T-helper 1 cell (primary cell): Measurements from ENCODE around the gene TLE7.

Experiments used
- DNase-seq, 5 donors: peaks; one replicate each; pipeline ENCODE4 v3.0.0-alpha.2; 2012 to 2020

The TLE7 gene

DNA sequence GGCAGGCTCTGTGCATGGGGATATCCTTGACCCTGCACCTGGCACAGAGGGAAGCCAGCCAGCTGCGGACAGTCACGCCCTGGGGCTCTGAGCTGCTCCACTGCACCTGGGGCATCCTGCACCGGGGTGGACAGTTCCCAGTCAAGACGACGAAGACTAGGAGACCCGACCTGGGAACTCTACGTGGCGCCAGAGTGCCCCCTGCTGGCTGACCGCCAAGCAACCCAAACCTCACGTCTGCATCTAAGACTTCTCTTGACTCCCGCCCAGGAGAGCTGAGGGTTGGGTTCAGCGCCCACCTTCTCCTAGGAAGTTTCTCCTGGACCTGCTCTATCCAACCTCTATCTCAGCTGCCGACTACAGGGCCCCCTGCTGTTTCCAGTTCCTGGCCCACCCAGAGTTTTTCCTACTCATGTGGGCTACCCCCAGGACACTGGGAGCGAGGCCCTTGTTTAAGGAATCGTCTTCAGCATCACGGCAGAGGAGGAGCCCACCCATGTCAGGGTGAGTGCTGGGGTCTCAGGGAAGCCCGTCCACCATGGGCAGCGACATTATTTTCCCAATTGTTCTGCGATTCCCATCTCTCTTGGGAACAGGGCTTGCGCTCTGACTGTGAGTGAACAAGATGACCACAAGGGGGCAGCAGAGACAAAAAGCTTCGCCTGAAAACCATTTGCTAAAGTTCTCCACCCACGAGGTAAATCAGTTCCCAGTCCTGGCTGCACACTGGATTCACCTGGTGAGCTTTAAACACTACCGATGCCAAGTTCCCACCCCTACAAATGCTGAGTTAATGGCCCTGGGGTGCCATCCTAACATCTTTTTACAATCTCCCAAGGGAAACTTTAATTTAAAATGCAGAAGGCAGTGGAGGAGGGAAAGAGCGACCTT lies 29.3 kb downstream of the TLE7 start:
- DNase-seq = peak in 4 of 5 donors; percentile 37 to 65 (median 51)

DNA sequence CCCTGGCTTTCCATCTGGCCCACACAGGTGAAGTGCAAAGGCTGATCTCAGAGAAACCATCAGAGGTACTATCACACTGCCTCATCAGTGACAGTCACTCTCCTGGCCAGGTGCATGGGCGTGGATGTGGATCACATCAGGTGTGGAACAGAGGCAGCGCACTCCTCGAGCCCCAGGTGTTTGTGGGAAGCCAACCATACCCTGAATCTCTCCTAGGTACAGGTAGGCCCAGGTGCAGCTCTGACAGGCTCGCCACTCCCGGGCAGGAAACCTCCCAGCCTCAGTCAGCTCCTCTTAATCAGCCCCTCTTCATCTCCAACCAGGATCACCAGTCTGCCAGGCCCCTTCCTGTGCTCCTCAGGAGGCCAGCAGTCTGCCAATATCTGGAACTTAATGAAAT lies 31.7 kb downstream of the TLE7 start:
- DNase-seq = no peak

DNA sequence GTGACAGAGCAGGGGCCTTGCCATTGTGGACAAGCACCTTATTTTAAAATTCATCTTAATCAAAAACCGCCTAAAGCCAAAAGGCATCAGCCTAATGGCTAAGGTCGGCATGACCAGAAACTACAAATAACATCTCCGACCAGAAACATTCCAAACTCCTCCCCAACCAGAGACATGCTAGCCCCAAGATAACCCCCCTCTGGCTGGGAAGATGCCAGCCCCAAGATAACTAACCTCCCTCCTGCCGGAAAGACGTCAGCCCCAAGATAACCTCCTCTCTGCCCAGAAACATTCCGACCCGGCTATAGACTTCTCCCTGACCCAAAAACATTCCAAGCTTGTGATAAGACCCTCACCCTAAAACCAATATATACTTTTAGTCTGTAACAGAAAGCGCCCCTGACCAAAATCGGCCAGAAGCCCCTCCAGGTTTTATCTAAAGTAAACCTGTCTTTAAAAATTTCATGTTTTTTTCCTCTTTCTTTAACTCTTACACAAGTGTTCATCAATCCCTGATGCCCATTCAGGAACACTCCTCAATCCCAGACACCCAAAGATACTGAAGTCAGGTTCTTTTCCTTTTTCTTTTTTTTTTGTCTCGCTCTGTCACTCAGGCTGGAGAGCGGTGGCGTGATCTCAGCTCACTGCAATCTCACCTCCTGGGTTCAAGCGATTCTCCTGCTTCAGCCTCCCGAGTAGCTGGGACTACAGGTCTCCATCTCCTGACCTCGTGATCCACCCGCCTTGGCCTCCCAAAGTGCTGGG lies 32.7 kb downstream of the TLE7 start:
- DNase-seq = no peak

DNA sequence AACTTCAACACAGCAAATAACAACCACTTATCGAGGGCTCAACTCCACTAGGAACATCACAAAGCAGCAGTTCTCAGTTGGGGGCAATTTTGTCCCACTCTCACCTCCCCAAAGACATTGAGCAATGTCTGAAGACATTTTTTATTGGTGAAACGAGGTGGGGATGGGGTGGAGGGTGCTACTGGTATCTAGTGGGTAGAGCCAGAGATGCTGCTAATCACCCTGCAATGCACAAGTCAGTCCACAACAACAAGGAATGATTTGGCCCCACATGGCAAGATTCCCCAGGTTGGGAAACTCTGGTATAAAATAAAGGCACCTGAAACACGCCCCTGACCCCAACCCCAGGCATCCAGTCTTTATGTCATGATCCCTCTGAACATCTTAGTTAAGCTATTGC lies 33.3 kb downstream of the TLE7 start:
- no peak for DNase-seq

DNA sequence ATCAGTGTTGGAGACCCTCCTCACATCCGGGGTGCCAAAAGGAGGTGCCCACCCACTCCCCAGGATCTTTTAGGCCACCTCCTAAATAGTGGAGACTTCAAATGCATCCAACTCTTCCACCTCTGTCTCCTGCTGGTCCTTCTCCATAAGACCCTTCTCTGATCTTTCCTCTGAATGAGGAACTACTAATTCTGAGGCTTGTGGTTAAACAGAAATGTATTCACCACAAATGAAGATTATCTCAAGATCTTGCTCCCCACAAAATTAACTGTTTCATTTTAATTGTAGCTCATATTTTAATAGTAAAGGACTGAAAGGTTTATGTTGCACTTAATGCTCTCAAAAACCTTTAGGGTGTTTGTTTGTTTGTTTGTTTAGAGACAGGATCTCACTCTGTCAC lies 34.1 kb downstream of the TLE7 start:
- no peak for DNase-seq

DNA sequence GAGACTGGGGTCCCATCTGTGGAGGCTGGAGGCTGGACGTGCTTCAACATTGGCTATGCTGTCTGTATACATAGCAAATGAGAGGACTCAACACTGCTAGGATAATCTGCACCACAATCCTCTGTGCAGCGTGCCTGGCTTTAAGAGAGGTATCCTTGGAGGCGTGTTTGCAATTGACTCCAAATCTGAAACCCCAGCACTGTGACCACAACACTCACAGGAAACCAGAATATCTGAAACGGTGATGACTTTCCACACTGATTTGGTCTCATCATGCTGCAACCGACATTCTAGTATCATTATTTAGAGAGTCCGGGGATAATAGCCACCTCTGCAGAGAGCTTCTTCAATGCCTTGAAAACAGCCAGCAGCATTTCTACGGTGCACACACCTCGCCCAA lies 35.1 kb downstream of the TLE7 start:
- DNase-seq = no peak

DNA sequence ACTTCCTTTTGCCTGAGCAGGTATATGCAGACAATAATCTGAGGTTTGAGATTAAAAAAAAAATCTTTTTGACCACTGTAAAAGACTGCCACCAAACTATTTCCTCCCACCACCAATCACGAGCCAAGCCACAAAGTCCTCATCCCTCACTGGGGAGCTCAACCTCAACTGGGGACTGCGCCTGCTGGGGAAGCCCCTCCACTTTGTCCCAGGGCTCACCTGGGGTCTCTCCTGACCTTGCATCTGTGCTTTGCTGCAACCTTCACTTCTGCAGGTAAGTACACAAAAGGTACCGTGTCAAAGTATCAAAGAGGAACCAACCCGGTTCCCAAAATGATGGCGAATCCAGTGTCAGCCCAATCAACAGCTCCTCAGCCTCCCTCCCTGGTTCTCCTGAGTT lies 35.5 kb downstream of the TLE7 start:
- no peak for DNase-seq

DNA sequence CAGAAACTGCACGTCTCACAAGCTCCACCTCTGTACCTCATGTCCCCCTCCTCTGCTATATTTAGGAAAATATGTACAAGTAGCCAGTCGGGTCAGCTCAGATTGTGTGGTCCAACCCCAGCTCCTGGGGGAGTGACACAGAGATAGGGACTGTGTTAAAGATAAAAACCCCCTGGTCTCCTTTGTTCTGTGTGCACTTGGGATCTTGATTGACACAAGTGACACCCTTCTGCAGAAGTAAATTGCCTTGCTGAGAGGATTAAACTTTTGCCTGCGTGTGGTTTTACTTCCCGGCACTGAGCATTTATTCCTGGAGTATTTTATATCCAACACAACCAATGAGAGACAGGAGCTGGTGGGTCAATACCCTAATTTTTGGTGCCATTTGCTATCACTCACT lies 37.5 kb downstream of the TLE7 start:
- DNase-seq = no peak

DNA sequence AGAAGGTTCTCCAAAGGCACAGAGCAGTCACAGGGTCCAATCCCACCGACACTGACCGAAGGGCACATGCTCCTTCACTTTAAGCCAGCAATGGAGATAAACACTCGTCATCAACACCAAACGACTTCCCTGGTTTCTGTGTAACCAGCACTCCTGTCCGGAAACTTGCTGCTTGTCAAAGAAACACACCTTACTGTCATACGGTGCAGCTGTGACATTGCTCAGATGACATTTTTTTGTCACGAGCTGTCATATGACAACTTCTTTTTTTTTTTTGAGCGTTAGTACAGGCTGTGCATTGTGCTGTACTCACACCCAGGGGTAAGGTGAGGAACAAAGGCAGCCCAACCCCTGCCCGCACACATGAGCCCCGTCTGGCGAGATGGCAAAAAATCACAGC lies 39.2 kb downstream of the TLE7 start:
- no peak for DNase-seq

DNA sequence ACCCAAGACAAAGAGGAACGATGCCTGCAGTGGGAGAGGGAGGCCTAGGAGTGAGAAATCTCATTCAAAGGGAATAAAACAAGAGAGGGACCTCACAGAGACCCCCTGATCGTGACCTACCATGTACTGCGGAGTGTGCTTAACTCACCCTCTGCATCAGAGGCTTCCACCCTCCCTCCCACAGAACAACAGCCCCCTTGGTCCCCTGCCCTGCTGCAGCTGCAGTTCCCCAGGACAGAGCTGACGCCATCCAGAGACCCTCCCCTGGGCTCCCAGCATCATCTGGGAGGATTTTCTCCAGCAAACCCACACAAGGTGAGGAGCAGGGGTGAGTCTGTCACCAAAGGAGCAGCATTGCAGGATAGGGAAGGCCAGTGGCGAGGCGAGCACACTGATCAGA lies 39.8 kb downstream of the TLE7 start:
- no peak for DNase-seq

DNA sequence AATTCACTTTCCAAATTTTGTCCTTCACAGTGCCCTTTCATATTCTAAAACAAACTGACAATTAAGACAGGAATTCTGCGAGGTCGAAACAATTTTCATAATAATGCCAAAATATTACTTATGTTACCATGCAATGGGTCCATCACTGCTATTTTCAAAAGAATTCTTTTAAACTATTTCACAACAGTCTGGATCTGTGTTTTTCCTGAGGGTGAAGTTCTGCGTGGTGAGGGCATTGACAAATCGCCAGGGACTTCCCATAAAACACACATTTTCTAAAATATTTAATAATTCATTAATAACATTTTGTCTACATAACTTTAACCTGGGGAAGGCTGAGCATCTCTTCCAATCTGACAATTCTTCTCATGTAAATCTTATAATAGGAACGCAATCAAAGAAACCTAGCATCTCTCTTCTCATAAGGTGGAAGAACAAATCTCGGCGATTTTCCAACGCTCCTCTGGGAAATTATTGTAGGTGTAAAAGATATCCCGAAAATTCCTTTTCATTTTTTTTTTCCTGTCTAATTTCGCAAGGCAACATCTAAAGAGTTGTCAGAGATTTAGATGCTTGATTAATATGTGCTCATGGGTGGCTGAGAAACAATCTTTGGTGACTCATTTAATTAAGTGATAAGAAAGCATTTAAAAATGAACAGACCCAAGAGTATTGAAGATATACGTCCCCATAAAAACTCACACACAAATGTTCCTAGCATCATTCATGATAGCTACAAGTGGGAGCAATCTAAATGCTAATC lies 41.9 kb downstream of the TLE7 start:
- DNase-seq = no peak

DNA sequence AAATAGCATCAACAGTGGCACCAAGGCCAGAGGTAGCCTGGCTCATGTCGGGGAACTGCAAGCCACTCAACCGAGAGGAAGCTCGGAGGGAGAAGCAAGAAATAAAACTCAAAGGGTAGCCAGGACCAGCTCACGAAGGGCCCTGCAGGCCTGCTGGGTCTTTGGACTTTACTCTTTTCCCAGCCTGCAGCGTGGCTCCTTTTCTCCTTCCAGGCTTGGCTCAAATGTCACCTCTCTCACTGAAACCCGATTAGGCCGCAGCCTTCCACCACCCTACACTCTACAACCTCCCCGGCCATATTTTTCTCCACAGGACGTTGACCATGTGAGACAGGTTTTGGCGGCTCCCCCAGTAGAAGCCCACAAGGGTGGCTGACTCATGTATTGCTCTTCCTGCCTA lies 45.3 kb downstream of the TLE7 start:
- no peak for DNase-seq

DNA sequence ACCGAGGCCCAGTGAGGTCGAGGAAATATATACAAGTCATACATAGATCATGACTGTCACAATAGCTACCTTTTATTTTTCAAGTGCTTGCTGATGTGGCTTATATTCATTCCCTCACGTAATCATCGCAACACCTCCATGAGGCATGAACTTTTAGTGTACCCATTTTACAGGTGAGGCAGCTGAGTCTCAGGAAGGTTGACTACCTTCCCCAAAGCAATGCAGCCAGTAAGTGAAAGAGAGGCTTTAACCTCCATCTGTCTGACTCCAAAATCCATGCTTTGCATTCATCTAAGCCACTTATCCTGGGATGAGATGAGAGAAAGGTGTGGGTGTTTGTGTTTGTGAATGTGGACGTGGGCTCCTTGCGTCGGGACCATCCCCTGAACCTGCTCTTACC lies 52.5 kb downstream of the TLE7 start:
- DNase-seq = no peak

DNA sequence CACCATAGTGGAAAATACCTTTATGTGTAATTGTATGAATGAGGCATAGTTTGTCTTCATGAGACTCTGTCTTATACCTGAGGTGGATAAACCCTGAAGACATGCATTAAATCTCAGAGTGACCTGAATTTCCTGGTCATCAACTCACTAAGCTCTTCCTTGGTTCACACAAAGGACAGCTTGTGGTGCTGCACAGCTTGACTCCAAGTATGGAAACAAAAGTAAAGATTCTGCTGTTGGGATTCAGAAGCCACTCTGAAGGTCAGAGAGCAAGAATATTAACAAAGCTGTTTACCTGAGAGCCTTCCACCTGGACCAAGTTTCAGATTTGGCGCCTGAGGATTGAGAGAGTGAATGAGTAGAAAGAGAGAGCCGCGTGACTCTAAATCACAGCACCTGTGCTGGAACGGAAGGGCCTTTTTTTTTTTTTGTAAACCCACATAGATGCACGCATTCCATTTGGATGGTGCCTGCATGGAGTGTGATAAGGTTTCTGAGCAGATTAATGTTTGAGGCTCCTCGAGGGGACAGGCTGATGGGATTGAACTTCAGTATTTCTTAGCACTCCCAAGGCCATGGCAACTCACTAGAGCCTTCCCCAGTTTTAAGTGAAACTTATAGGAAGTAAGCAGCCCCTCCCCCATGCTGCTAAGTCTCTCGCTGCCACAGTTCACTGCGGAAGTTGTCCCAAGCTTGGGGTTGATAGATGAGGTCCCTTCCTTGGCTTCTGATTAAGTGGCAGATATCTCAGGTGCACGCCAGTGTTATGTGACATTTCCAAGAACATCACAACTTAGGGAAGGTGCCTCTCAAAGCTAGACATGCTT lies 54.6 kb downstream of the TLE7 start:
- no peak for DNase-seq

DNA sequence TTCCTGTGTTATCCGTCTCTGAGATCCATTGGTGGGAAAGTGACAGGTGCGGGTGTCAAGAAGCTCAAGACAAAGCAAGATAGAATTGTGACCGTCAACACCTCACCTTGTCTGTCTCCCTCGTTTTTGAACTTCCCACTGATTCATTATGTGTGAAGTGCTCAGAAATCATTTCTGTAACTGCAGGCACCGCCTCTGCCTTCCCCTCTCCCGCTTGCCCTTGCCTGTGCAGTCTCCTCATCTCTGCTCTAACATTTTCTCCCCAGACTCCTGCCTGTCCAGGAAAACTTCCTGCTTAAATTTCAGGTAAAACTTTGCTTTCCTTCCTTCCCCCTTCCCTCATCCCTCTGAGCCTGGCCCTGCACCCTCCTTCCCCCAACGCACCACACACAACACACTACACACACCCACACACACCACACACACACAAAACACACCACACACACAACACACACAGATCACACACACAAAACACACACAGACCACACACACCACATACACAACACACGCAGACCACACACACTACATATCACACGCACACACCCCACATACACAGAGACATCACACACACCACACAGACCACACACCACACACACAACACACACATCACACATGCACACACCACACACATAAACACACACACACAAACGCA lies 57.7 kb downstream of the TLE7 start:
- DNase-seq = no peak

DNA sequence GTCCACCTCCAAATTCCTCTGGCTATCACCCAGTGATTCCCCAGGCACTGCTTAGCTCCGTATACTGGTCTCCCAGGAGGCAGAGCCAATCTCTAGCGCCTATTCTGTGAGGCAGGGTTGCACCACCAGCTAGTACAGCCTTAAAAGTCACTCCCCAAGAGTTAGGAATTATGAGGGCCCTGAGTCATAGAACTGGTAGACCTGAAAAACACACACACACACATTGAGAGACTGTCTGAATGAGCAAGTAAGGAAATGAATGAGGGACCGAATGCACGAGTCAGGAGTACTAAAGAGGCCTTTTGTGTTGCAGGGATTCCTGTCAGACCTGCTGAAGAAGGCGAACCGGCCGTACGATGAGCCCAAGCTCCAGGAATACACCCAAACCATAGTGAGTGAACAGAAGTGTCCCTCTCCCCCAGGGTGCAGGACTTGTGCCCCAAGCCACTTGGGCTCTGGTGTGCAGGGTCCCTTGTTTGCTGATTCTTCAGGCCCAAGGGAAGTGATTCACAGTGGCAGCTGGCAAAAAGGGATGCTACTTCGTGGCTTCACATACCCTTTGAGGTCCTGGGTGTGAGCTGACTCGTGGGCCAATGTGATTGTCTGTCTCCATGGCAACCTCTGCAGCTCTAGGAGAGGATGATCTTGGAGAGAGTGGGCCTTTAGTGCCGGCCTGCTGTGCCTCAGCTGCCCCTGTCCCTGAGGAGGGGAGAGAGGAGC lies 58.6 kb downstream of the TLE7 start:
- DNase-seq = no peak

DNA sequence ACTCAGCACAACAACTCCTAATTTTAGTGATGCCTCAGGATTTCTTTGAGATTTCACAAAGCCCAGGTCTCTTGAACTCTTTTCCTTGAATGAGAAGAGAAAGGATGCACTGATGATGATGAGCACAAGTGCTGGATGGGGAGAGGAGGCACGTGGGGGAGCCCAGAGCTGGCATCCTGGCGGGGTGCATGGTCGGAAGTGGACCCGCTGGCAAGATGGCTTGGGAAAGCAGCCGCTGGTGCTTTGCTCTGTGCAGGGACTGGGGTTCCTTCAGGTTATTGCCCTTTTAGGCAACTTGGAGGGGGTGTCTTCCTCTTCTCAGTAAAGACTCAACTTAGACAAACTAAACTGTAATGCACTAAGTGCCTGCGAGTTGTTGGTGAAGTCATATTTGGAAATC lies 61.0 kb downstream of the TLE7 start:
- DNase-seq = no peak
